Posterior vena cava (tissue), 2 donors: ENCODE results near the gene CAMK2D. TPM values are rescaled to one million over a fixed set of nuclear protein-coding genes. Genes with fewer than 3 reads are reported as not detected.
"Not testable (repeated sequence)": the region's sequence is repeated elsewhere in the genome, so short reads cannot be mapped to it uniquely, and the experiment has no call there.

ENCODE experiments used
- DNase-seq: peaks from one replicate; pipeline ENCODE4 v3.0.0-alpha.2; 2020; ENCODE audit warnings: low spot score
- intact Hi-C, 2 donors: fragments of 100-400 bp; cut with DNase I; formaldehyde crosslinking; loops; one replicate each; pipeline versions ENCODE4 v1.14.1 to v1.14.2; 2022 to 2023
- long read RNA-seq, 2 donors: library from polyadenylated mRNA; unstranded; transcript quantifications; one replicate each; pipeline ENCODE4 v2.0.0, GENCODE V29; 2020 to 2021
- total RNA-seq, 2 donors: library from RNA; stranded (reverse); fragmentation: NEBNext Ultra II Directional; extraction: Animal tissue kit (Norgen Biotek cat#: 25700); gene quantifications; one replicate each; pipeline ENCODE4 v1.2.1, GENCODE V29; 2021
- donor health status: DM: yes; HTN: yes; CAD: no.
- donor health status: DM: yes; HTN: yes; CAD: no.

Gene CAMK2D
- 10 to 100 TPM; 51.5 to 67.2 TPM for total RNA-seq
- long read RNA-seq, donor 1, full-length matches to known transcripts: 10 of 28 reads
- long read RNA-seq, donor 1, partial matches to known transcripts: 4 of 28 reads
- long read RNA-seq, donor 1, other reads (novel, unspliced or antisense): 14 of 28 reads
- long read RNA-seq, donor 2, full-length matches to known transcripts: 26 of 55 reads
- long read RNA-seq, donor 2, partial matches to known transcripts: 8 of 55 reads
- long read RNA-seq, donor 2, other reads (novel, unspliced or antisense): 21 of 55 reads

DNA sequence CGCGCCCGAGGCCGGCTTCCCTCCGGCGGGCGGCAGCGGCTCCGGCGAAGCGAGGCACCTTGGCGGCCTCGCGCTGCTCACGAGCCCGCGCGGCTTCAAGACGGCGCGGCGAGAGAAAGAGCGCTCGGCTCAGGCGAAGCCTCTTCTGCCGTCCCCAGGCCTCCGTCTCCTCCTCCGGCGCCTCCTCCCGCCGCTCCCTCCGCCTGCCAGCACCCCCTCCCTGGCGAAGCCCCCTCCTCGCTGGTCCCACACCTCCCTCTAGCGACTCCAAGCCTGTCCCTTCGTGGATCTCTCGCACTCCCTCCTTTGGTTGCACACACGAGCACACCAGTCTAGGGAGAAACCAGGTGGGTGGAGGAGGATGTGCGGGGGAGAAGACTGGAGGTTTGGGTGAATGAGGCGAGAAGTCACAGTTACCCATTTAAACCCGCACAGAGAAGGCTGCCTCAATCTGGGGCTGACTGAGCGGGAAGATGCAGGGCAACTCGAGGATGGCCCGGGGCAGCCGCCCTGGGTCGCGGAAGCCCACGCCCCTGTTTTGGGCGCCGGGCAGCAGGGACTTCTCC lies at the start of gene CAMK2D:
Gene CAMK2D, minus strand, starts transcription at position 119 of the 566 bp plus-strand sequence. CDS start 670 bp downstream, outside the sequence.
- intact Hi-C loops: loop anchor here (10.0 kb wide), 1 partner anchor 367 kb away; no protein-coding TSS in a partner anchor
- peak; percentile 95 for DNase-seq

DNA sequence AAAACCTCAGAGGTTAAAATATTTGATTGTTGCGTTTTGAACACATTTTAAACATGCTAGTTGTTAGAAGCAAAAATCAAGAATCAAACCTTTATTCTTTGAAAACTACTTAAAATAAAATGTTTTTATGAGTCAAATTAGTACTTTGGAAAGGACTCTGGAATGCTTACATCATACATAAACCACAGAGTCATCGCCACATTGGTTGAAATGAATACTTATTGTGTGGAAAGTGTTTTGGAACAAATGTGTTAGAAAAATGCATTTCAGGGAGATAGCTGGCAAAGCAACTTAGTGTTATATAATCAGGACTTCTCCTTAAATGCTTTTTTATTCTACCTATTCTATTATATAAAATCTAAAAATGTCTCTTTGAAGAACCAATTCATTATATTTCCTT lies 49.4 kb upstream of the CAMK2D start:
- DNase-seq: no peak
- intact Hi-C loops: no loop called here

DNA sequence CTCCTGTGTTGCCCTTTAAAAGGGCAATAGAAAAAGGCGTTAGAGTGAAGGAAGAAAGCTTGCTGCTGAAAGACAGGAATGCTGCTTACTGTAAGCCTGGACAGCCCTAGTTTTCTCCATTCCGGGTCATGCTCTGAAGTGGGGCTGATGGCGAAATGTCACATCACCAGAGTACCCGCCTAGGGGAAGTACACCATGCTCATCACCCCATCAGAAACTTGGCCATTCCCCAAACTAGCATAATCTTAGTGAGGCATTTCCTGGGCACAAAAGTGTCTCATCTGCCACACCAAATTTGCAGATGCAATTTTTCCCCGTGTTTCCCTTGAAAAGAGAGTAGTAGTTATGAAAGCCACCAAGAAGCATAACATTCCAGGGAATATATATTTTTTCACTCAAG lies 47.8 kb upstream of the CAMK2D start:
- intact Hi-C loops: no loop called here
- peak; percentile 82 for DNase-seq

DNA sequence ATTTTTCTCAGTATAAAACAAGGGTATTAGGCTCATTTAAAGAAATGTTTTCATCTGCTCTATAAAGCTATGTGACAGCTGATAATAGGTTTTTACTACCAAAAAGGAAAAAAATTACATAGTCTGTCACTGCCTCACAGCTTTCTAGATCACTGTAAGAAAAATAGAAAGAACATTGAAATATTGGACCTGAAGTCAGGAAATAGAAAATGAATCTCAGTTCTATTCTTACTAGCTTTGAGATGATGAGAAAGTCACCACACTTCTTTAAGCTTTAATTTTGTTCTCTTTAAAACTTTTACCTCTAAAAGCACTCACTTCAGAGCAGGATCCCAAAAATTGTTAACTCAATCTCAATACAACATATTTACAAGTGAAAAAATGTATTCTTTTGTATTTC lies 45.3 kb upstream of the CAMK2D start:
- no peak for DNase-seq
- intact Hi-C loops: no loop called here

DNA sequence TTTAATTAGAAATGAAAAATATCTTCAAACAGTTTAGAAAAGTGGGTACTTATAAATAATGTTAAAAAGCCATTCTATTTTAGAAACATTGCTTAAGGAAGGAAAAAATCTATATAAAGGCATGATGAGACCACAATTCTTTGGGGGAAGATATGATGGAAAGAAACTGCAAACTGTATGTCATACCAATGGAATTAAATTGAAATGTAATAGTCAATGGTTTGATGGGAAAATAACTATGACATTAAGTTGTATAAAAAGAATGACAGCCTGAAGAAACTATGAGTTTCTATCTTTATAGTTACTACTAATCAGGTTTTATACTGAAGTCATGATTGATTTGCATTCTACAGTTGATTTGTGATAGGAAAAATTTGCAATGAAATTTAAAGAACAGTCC lies 40.3 kb upstream of the CAMK2D start:
- no peak for DNase-seq
- intact Hi-C loops: no loop called here

DNA sequence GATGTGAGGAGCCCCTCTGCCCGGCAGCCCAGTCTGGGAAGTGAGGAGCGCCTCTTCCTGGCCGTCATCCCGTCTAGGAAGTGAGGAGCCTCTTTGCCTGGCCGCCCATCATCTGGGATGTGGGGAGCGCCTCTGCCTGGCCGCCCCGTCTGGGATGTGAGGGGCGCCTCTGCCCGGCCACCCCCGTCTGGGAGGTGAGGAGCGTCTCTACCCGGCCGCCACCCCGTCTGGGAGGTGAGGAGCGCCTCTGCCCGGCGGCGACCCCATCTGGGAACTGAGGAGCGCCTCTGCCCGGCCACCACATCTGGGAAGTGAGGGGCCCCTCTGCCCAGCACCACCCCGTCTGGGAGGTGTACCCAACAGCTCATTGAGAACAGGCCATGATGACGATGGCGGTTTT lies 34.8 kb upstream of the CAMK2D start:
- DNase-seq, intact Hi-C loops: not testable (repeated sequence)

DNA sequence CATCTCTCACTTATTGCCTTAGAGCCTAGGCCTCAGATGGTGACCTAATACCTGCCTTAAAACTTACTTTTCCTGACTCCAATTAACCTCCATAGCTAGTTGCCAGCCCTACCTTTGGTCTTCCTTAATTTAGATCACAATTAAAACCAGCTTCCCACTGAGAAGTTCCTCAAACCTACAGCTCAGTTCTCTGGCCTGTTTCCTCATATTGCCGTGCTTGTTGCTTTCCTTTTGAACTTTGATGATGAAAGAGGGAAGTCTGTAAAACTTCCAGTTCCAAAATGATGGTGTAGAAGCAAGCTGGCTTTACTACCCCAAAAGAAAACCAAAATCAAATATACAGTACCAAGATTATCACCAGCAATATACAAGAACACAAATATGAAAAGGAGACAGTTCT lies 28.9 kb upstream of the CAMK2D start:
- no peak for DNase-seq
- intact Hi-C loops: no loop called here

DNA sequence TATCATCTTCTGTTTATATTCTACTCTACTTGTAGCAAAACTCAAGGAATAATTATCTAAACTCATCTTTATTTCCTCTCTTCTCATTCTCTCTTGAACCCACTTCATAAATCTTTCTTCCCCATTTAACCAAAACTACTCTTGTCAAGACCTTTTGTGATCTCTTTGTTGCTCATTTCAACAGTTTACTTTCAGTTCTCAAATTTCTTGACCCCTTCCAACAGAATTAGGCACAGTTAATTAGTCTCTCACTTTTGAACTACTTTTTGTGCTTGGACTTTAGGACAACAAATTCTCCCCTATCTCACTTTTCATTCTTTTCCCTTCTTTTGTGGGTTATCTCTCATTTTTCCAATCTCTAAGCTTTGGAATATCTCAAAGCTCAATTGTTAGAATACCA lies 27.4 kb upstream of the CAMK2D start:
- DNase-seq: no peak
- intact Hi-C loops: loop anchor here in 1 of 2 donors (10.0 kb wide), 1 partner anchor 96 kb away; no protein-coding TSS in a partner anchor

DNA sequence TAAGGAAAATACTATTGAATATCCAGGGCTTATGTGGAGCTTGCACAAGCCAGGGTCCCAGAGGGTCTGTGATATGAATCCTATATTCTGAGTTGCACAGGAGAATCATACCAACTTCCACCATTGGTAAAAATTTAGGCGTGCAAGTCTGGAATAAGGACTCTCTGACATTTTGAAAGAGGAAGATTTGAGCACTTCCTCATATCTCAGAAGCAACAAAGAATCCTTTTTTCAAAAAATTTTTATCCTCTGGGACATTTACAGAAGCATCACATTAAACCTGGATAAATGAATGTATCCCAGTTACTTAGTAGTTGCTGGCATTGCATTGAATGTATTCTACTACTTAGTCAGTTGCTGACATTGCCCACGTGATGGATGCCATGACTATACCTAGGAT lies 24.2 kb upstream of the CAMK2D start:
- intact Hi-C loops: loop anchor here in 1 of 2 donors (10.0 kb wide), 1 partner anchor 99 kb away; no protein-coding TSS in a partner anchor
- DNase-seq: no peak

DNA sequence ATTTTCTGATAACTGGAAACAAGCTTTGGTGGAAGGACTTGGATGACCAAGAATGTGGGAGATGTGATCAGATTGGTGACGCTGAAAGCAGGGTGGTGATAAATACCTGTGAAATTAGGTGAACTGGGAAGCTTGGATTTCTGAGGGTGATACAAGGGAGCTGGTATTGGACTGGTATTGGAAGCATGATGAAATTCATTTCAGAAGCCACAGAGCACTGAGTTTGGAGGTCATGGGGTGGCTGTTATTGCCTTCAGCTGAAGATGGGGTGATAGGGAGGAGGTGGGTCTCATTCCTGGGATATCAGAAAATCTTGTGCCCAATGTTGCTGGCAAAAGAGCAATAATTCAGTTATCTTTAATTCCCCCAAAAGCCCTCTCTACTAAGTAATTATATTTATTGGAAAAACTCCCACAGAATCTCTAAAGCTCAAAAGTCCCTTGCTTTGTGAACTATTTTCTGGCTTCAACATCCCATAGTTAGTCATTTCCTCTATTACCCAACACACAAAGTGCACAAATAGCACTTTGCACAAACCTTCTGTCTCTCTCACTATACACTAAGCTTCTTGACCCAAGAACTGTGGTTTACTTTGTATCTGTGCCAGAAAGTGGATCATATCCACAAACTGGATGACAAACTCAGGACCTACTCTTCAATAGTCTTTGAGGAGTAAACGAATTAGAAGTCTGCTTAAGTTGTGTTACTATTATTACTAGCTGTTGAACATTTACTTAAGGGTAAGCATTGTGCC lies 23.1 kb upstream of the CAMK2D start:
- no peak for DNase-seq
- intact Hi-C loops: loop anchor here in 1 of 2 donors (10.0 kb wide), 1 partner anchor 100 kb away; no protein-coding TSS in a partner anchor

DNA sequence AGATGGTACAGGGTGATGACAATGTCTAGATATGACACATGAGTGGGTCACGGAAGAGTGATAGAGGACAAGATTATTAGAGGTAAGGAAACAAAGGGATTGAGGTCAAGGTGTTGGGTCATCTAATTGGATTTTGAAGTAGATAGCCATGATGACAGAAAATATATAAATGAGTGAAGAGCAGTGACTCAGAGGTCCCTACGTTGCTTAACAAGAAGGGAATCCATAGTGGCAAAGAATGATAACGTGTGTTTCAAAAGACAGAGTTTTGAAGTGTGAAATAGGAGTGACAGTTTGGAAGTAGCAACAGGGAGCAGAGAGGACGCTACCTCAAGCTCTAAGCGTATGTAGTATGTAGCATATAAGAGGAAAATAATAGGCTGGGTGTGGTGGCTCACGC lies 22.2 kb upstream of the CAMK2D start:
- intact Hi-C loops: loop anchor here in 1 of 2 donors (10.0 kb wide), 1 partner anchor 101 kb away; no protein-coding TSS in a partner anchor
- no peak for DNase-seq

DNA sequence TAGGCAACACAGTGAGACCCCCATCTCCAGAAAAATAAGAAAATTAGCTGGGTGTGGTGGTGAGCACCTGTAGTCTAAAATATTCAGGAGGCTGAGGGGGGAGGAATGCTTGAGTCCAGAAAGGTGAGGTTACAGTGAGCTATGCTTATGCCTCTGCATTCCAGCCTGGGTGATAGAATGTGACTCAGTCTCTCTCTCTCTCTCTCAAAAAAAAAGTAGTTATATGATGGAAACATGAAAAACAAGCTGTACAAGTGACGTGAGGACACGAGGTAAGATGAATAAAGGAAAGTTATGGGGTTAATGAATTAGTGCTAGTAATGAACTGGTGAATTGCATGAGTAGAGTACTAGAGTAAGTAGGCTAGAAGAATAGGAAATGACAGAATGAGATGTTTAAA lies 21.8 kb upstream of the CAMK2D start:
- intact Hi-C loops: loop anchor here in 1 of 2 donors (10.0 kb wide), 1 partner anchor 102 kb away; no protein-coding TSS in a partner anchor
- DNase-seq: no peak

DNA sequence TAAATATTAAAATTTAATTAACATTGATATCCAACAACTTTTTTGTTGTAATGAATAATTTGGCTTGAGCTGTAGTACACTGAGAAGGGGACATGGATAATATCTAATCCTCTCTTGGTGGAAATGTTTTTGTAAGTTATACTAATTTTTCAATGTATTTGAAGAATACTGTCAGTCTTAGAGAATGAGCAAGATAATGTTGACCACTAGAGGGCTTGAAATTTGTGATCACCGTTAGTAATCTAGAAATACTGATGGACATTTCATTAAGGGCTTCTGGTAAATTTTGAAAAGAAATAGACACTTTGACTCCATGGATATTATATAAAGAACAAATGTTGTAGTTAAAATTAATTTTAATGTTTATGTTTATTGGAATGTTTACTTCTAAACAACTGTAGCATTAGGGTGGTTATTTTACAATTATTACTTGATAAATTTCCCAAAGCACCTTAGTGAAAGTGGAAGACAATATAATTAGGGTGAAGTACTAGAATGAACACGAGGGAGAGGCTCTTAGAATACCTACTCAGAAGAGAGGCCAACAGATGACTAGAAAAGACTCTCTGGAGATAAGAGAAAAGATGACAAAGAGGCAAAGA lies 20.0 kb upstream of the CAMK2D start:
- intact Hi-C loops: loop anchor here in 1 of 2 donors (10.0 kb wide), 1 partner anchor 103 kb away; no protein-coding TSS in a partner anchor
- no peak for DNase-seq

DNA sequence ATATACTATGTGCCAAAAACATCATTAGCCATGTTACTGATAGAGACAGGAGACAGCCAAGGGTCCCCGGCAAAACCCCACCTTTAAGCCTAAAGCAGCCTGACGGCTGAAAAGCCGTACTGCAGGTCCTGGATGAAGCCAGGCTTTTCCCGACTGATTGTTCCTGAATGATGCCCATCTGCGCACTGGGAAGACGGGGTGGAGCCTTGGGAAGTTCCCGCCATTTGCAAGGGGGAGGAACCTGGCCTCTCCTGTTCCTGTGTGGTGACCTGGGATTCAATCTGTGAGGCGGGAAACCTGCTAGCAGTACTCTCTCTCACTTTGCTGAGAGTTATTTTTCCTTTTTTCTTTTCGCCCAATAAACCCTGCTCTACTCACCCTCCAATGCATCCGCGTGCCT lies 15.1 kb upstream of the CAMK2D start:
- intact Hi-C loops: no loop called here
- no peak for DNase-seq

DNA sequence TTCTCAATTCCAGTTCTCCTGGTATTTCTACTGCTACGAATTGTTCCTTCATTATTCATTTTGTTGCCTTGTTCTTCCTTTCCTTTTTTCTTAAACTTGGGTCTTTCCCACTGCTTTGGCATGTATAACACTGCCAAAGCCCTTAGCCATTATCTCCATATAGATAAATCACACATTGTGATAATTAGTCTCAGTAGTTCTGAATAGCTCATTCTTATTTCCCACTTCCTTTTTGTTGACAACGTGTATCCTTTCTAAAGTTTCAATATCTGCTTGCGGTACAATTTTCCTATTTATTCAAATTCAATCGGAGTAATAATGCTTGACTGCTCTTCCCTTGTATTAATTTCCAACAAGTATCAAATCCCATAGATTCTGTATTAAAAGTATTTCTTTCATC lies 14.5 kb upstream of the CAMK2D start:
- intact Hi-C loops: no loop called here
- no peak for DNase-seq

DNA sequence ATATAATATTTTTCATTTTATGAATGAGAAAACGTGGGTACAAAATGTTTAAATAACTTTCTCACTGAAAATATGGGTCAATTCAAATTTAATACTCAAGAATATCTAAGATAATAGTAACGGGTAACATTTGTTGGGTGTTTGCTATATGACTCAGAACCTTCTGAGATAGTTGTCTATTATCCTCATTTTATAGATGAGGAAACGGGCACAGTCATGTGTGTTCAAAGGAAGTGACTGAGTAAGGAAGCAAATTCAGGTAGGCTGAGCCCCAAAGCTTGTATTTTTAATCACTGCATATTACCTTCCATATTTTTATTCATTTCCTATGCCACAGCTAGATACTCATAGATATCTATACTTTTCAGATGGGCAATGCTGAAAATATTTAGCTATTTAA lies 12.2 kb upstream of the CAMK2D start:
- DNase-seq: no peak
- intact Hi-C loops: no loop called here

DNA sequence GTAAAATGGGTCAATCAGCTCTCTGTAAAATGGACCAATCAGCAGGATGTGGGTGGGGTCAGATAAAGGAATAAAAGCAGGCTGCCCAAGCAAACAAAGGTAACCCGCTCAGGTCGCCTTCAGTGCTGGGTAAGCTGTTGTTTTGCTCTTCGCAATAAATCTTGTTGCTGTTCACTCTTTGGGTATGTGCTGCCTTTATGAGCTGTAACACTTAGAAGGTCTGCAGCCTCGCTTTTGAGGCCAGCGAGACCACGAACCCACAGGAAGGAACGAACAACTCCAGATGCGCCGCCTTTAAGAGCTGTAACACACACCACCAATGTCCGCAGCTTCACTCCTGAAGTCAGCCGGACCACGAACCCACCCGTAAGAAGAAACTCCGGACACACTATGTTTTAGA lies 11.5 kb upstream of the CAMK2D start:
- no peak for DNase-seq
- intact Hi-C loops: no loop called here

DNA sequence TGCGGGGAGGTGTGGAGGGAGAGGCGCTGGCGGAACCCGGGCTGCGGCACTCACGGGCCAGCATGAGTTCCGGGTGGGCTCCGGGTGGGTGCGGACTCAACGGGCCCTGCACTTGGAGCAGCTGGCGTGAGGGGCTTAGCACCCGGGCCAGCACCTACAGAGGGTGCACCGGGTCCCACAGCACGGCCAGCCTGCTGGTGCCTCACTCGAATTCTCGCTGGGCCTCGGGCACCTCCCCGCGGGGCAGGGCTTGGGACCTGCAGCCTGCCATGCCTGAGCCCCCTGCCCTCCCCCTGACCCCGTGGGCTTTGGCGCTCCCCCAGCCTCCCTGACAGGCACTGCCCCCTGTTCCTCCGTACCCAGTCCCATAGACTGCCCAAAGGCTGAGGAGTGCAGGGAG lies 10.8 kb upstream of the CAMK2D start:
- DNase-seq: no peak
- intact Hi-C loops: no loop called here

DNA sequence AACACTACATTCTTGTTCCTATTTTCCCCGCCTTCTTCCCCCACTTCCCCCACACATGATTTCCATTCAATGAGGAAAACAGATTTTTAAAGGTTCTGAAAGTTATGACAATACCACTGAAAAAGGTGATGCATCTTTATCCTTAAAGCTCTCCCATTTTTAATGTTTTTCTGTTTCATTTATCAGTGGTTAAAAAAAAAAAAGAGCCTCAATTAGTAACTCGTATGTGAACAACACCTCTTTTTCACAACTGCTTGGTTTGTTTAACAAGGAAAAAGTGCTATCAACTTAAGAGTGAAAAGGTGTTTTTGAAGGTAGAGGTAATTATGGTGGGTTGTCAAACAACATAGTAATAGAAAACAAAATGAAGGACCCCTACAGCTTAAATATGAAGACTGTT lies 8.2 kb upstream of the CAMK2D start:
- intact Hi-C loops: loop anchor here (10.0 kb wide), 1 partner anchor 375 kb away; no protein-coding TSS in a partner anchor
- no peak for DNase-seq

DNA sequence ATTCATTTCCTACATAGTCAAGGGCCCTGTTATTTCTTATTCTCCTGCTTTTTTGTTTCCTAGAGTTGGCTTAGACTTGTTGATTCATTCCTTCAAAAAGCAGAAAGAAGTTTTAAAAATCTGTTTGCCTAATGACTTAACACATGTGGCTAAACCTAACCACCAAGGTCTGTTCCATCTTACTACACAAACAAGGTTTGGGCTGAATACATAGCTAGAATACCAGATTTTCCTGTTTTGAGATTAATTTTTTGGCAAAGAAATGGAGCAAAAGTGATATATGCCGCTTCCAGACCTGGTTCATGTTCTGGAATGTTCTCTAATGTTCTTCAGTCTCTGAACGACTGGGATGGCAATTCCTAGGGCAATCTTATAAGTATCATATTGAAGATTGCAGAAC lies 7.4 kb upstream of the CAMK2D start:
- no peak for DNase-seq
- intact Hi-C loops: loop anchor here (10.0 kb wide), 1 partner anchor 374 kb away; no protein-coding TSS in a partner anchor
